Vagina (tissue), 2 donors: ENCODE data around the gene NISCH. TPM values are rescaled to one million over a fixed set of nuclear protein-coding genes. Genes with fewer than 3 reads are reported as not detected.

Experiments
- DNase-seq, 2 donors: peaks; one replicate each; pipeline ENCODE4 v3.0.0-alpha.2; 2017; ENCODE audit errors: extremely low spot score in 2 of 2
- H3K27ac ChIP-seq: fragments of 200-600 bp; sonication (generic); one replicate; pipeline ENCODE4 v1.5.1; 2019
- H3K27me3 ChIP-seq: fragments of 200-600 bp; sonication (generic); one replicate; pipeline ENCODE4 v1.5.1; 2019
- H3K36me3 ChIP-seq, 2 donors: fragments of 200-600 bp; sonication (generic); one replicate each; pipeline ENCODE4 v1.5.1; 2017 to 2019
- H3K4me1 ChIP-seq: fragments of 200-600 bp; sonication (generic); one replicate; pipeline ENCODE4 v1.5.1; 2019
- H3K4me3 ChIP-seq, 2 donors: fragments of 200-600 bp; sonication (generic); 1 replicate in 1 of 2; 2 replicates in 1 of 2; pipeline ENCODE4 v1.5.1; 2016 to 2019
- H3K9me3 ChIP-seq: fragments of 200-600 bp; sonication (generic); one replicate; pipeline ENCODE4 v1.5.1; 2019
- POLR2A ChIP-seq, 2 donors: fragments of 450-650 bp; IDR thresholded peaks; one replicate each; pipeline ENCODE4 v1.6.1; 2017; ENCODE audit warnings: antibody characterized with exemption in 2 of 2, mild to moderate bottlenecking in 2 of 2, moderate library complexity in 2 of 2
- POLR2AphosphoS5 ChIP-seq, 2 donors: sonication (generic); formaldehyde crosslinking; IDR thresholded peaks; one replicate each; pipeline ENCODE4 v1.9.0; 2017; ENCODE audit warnings: antibody characterized with exemption in 2 of 2, mild to moderate bottlenecking in 2 of 2, low read depth in 1 of 2; ENCODE audit not compliant: insufficient read depth in 1 of 2
- intact Hi-C: fragments of 100-400 bp; cut with DNase I; formaldehyde crosslinking; loops from one replicate; pipeline ENCODE4 v1.15.1; 2023
- total RNA-seq: library from RNA; depleted of rRNA; stranded (reverse); fragments of >200 nt; gene quantifications from one replicate; pipeline ENCODE4 v1.2.3, GENCODE V29; 2016
- TF ChIP-seq, protein P1 (sequence below), 3 experiments: fragments of 450-650 bp in 2 of 3; fragments of 200-600 bp in 1 of 3; sonication (generic) in 1 of 3; IDR thresholded peaks; one replicate each; pipeline ENCODE4 v1.5.1; 2017 to 2019; ENCODE audit warnings: antibody characterized with exemption in 3 of 3, mild to moderate bottlenecking in 2 of 3, moderate library complexity in 2 of 3

Gene NISCH
- total RNA-seq, 1 donor from 2014 or later, result 103 TPM

DNA sequence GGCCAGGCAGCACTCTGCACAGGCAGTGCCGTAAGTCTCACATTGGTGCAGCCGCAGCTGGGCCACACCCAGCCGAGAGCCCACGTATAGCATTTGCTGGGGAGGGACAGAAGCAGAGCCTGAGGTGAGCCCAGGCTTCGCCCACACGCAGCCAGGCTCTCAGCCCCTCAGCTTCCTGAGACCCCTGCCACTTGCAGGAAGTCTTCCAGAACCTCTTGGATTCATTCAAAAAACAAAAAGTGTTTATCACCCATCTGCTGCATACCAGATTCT lies 17.4 kb upstream of the NISCH start:
- intact Hi-C loops, result no loop called here
- no peak for DNase-seq
- Histone ChIP-seq H3K27me3 (no peaks in the 10 kb centered on the region), H3K9me3 (no peaks in the 10 kb centered on the region), H3K4me1 (peaks cover 35% of the 10 kb centered on the region), H3K36me3 (no peaks in the 10 kb centered on the region), H3K4me3 (no peak overlapping the region), H3K27ac (no peak overlapping the region)
- TF ChIP-seq POLR2A (IDR thresholded peaks at IDR 0.05), result no peak
- TF ChIP-seq POLR2AphosphoS5 (IDR thresholded peaks at IDR 0.05; ENCODE audit: insufficient read depth in 1 of 2, low read depth in 1 of 2), result no peak
- TF ChIP-seq, protein P1, sequence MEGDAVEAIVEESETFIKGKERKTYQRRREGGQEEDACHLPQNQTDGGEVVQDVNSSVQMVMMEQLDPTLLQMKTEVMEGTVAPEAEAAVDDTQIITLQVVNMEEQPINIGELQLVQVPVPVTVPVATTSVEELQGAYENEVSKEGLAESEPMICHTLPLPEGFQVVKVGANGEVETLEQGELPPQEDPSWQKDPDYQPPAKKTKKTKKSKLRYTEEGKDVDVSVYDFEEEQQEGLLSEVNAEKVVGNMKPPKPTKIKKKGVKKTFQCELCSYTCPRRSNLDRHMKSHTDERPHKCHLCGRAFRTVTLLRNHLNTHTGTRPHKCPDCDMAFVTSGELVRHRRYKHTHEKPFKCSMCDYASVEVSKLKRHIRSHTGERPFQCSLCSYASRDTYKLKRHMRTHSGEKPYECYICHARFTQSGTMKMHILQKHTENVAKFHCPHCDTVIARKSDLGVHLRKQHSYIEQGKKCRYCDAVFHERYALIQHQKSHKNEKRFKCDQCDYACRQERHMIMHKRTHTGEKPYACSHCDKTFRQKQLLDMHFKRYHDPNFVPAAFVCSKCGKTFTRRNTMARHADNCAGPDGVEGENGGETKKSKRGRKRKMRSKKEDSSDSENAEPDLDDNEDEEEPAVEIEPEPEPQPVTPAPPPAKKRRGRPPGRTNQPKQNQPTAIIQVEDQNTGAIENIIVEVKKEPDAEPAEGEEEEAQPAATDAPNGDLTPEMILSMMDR (IDR thresholded peaks at IDR 0.05), result no peak

DNA sequence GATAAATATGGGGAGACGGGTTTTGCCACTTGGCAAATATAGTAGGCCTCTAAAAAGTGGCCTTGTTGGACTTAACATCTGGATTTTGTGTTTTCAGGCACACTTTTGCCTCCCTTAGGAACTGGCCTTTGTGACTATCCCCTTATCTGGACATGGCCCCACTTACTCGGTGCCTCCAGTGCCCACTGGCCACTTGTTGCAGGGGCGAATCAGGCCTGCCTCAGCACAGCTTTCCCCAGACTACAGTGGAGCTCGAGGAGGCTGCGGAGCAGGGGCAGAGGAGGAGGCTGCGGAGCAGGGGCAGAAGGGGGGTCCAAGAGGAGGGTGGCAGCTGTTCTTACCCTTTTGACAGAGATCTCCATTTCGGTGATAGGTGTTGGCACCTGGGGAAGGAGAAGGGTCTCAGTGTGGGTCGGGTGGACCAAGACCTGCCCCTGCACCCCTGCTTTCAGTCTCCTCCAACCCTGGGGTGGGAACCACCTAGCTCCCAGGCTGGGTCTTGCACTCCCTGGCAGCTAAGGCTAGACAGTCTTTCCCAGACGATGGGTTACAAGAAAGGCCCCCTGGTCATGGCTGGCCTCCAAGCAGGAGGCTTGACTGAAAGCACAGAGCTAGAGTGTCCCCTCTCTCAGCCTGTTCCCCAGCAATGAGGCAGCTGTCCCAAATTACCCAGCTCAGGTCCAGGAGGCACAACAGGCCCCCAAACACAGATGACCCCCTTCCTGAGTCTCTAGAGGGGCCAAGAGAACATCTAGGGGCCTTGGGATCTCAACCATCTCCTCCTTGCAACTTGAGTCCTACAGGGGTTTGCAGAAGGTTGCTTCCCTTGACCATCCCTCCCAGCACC lies 16.6 kb upstream of the NISCH start:
- peaks cover 28% of the 10 kb centered on the region for H3K4me1 ChIP-seq
- no peaks in the 10 kb centered on the region for H3K27me3 ChIP-seq
- DNase-seq, result no peak
- no peak overlapping the region for H3K4me3 ChIP-seq
- intact Hi-C loops, result no loop called here
- H3K27ac ChIP-seq, result no peak overlapping the region
- TF ChIP-seq POLR2AphosphoS5 (IDR thresholded peaks at IDR 0.05; ENCODE audit: insufficient read depth in 1 of 2, low read depth in 1 of 2) (no peak), POLR2A (IDR thresholded peaks at IDR 0.05) (no peak)
- TF ChIP-seq, protein P1 (IDR thresholded peaks at IDR 0.05), result no peak
- H3K9me3 ChIP-seq, result no peaks in the 10 kb centered on the region
- H3K36me3 ChIP-seq, result no peaks in the 10 kb centered on the region

DNA sequence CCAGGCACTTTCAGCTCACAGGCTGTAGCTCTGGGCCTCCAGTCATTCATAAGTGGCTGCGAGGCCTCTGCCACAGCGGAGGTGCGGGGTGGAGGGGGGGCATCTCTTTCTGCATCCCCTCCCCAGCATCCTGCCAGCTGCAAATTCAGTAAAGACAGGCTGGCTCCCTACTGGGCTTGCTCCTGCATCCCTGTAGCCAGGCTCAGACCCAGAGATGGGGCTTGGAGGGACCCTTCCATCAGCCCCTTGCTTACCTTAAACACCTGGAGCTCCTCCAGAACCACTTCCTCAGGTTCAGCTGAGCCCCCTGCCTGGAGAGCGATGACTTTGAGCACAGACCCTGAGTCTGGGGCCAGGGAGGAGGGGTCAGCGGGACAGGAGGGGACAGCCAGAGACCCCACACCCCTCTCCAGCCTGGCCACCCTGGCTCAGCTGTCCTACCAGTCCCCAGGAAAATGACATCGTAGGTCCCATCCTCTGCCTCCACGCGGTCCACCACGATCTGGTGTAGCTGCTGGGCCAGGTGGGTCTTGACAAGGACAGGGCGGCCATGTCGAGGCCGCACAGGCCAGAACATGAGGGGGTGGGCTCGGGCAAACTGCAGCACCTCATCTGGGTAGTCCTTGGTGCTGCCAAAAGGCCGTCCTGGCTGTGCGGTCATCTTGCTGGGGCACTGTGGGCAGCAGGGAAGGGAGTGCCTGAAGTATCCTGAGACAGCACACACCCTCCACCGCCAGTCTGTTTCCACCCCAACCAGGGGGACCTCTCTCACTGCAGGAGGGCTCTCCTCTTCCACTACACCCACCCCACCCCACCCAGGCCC lies 15.8 kb upstream of the NISCH start:
- peaks cover 25% of the 10 kb centered on the region for H3K4me1 ChIP-seq
- no peaks in the 10 kb centered on the region for H3K9me3 ChIP-seq
- DNase-seq, result no peak
- TF ChIP-seq POLR2A (IDR thresholded peaks at IDR 0.05) (no peak), POLR2AphosphoS5 (IDR thresholded peaks at IDR 0.05; ENCODE audit: insufficient read depth in 1 of 2, low read depth in 1 of 2) (no peak)
- TF ChIP-seq, protein P1 (IDR thresholded peaks at IDR 0.05), result no peak
- no peaks in the 10 kb centered on the region for H3K27me3 ChIP-seq
- H3K36me3 ChIP-seq, result no peaks in the 10 kb centered on the region
- no peak overlapping the region for H3K4me3 ChIP-seq
- no peak overlapping the region for H3K27ac ChIP-seq
- intact Hi-C loops, result no loop called here

DNA sequence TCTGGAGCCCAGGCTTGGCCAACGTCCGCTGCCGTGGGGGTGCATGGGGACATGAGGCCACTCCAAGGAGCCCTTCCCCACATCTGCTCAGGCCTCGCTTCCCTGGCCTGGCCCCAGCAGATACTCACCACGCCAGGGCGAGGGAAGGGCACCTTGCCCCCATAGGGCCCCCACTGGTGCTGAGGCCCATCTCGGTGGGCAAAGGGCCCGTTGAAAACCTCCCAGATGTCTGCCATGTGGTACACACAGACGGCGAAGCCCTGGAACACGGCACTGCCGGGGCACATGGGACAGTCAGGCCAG lies 15.2 kb upstream of the NISCH start:
- DNase-seq, result no peak
- peaks cover 25% of the 10 kb centered on the region for H3K4me1 ChIP-seq
- intact Hi-C loops, result no loop called here

More for the DNA sequence above, 15.2 kb upstream of the NISCH start:
- H3K4me3 ChIP-seq, result no peak overlapping the region
- H3K27me3 ChIP-seq, result no peaks in the 10 kb centered on the region
- no peaks in the 10 kb centered on the region for H3K9me3 ChIP-seq
- H3K27ac ChIP-seq, result no peak overlapping the region
- H3K36me3 ChIP-seq, result no peaks in the 10 kb centered on the region
- no peak for TF ChIP-seq POLR2AphosphoS5 (IDR thresholded peaks at IDR 0.05; ENCODE audit: insufficient read depth in 1 of 2, low read depth in 1 of 2)
- TF ChIP-seq POLR2A (IDR thresholded peaks at IDR 0.05), result no peak
- TF ChIP-seq, protein P1 (IDR thresholded peaks at IDR 0.05), result no peak
